Liver (tissue), 9 donors: ENCODE data around the gene DES. TPM values are rescaled to one million over a fixed set of nuclear protein-coding genes. Genes with fewer than 3 reads are reported as not detected.

Experiments
- DNase-seq: peaks from one replicate; pipeline ENCODE4 v3.0.0-alpha.2; 2017; ENCODE audit warnings: low spot score
- H3K27ac ChIP-seq, 2 donors: one replicate each; pipeline ENCODE4 v1.7.0; 2013; ENCODE audit warnings: inconsistent platforms in 2 of 2, low read length in 2 of 2, control low read depth in 1 of 2, low read depth in 1 of 2, mild to moderate bottlenecking in 1 of 2
- H3K27me3 ChIP-seq, 4 donors: one replicate each; pipeline versions ENCODE4 v1.6.1 to v1.7.0; 2013; ENCODE audit warnings: low read length in 3 of 4, inconsistent platforms in 1 of 4, mild to moderate bottlenecking in 1 of 4, moderate library complexity in 1 of 4; ENCODE audit not compliant: control insufficient read depth in 4 of 4, insufficient read depth in 4 of 4
- H3K36me3 ChIP-seq, 4 donors: one replicate each; pipeline versions ENCODE4 v1.6.1 to v1.7.0; 2013; ENCODE audit warnings: low read length in 3 of 4, mild to moderate bottlenecking in 3 of 4, low read depth in 1 of 4, moderate library complexity in 1 of 4; ENCODE audit not compliant: control insufficient read depth in 4 of 4, insufficient read depth in 3 of 4
- H3K4me1 ChIP-seq, 4 donors: one replicate each; pipeline versions ENCODE4 v1.6.1 to v1.7.0; 2013; ENCODE audit warnings: low read length in 3 of 4, mild to moderate bottlenecking in 3 of 4, moderate library complexity in 1 of 4; ENCODE audit not compliant: control insufficient read depth in 4 of 4, insufficient read depth in 4 of 4
- H3K4me3 ChIP-seq, 3 donors: one replicate each; pipeline versions ENCODE4 v1.6.1 to v1.7.0; 2013; ENCODE audit warnings: low read length in 3 of 3, control low read depth in 1 of 3, low read depth in 1 of 3, mild to moderate bottlenecking in 1 of 3
- H3K9ac ChIP-seq, 2 donors: one replicate each; pipeline ENCODE4 v1.7.0; 2013; ENCODE audit warnings: low read length in 2 of 2, mild to moderate bottlenecking in 2 of 2, moderate library complexity in 2 of 2, control low read depth in 1 of 2, low read depth in 1 of 2
- H3K9me3 ChIP-seq, 4 donors: one replicate each; pipeline versions ENCODE4 v1.6.1 to v1.7.0; 2013; ENCODE audit warnings: low read length in 3 of 4; ENCODE audit not compliant: control insufficient read depth in 4 of 4
- ATF3 ChIP-seq: IDR thresholded peaks from 2 replicates; pipeline ENCODE4 v1.6.1; 2016; ENCODE audit warnings: antibody characterized with exemption
- CTCF ChIP-seq: fragments of 150-350 bp; IDR thresholded peaks from 2 replicates; pipeline ENCODE4 v1.5.1; 2017; ENCODE audit warnings: improper control_type of control experiment, low read depth, low read length; ENCODE audit not compliant: missing input control
- EGR1 ChIP-seq, 2 donors: IDR thresholded peaks; 2 replicates each; pipeline ENCODE4 v1.6.1; 2016 to 2018; ENCODE audit warnings: antibody characterized with exemption in 2 of 2, low read depth in 2 of 2
- FOXA2 ChIP-seq: IDR thresholded peaks from 2 replicates; pipeline ENCODE4 v1.6.1; 2016; ENCODE audit warnings: antibody characterized with exemption
- GABPA ChIP-seq, 2 donors: IDR thresholded peaks in 1 of 2; conservative IDR thresholded peaks in 1 of 2; 2 replicates each; pipeline ENCODE4 v1.6.1; 2016; ENCODE audit warnings: antibody characterized with exemption in 2 of 2, mild to moderate bottlenecking in 1 of 2, moderate library complexity in 1 of 2
- HNF4A ChIP-seq, 2 donors: conservative IDR thresholded peaks; 2 replicates each; pipeline ENCODE4 v1.6.1; 2016; ENCODE audit warnings: antibody characterized with exemption in 2 of 2, mild to moderate bottlenecking in 2 of 2
- HNF4G ChIP-seq: IDR thresholded peaks from 2 replicates; pipeline ENCODE4 v1.6.1; 2016; ENCODE audit warnings: antibody characterized with exemption
- NR2F2 ChIP-seq: IDR thresholded peaks from 2 replicates; pipeline ENCODE4 v1.6.1; 2016; ENCODE audit warnings: antibody characterized with exemption
- RAD21 ChIP-seq, 2 donors: IDR thresholded peaks; 2 replicates each; pipeline ENCODE4 v1.6.1; 2016; ENCODE audit warnings: antibody characterized with exemption in 2 of 2, mild to moderate bottlenecking in 2 of 2
- RXRA ChIP-seq, 2 donors: IDR thresholded peaks; 2 replicates each; pipeline ENCODE4 v1.6.1; 2017 to 2018; ENCODE audit warnings: antibody characterized with exemption in 2 of 2, mild to moderate bottlenecking in 1 of 2
- SP1 ChIP-seq: IDR thresholded peaks from 2 replicates; pipeline ENCODE4 v1.6.1; 2018; ENCODE audit warnings: antibody characterized with exemption, mild to moderate bottlenecking
- TAF1 ChIP-seq: conservative IDR thresholded peaks from 2 replicates; pipeline ENCODE4 v1.6.1; 2016; ENCODE audit warnings: antibody characterized with exemption, mild to moderate bottlenecking
- YY1 ChIP-seq: IDR thresholded peaks from 2 replicates; pipeline ENCODE4 v1.6.1; 2016; ENCODE audit warnings: antibody characterized with exemption, mild to moderate bottlenecking
- WGBS: extraction: QIAGEN DNeasy Blood & Tissue Kit; methylation state at CpG from one replicate; pipeline ENCODE4 v1.1.7; 2013; 5-methylcytosine and 5-hydroxymethylcytosine counted together
- polyA plus RNA-seq, 2 donors: library from polyadenylated mRNA; stranded (reverse) in 1 of 2; unstranded in 1 of 2; fragments of 200-250 nt in 1 of 2; fragments of >200 nt in 1 of 2; fragmentation: Nextera tagmentation in 1 of 2; extraction: Ambion mirVana in 1 of 2; gene quantifications; one replicate each; pipeline versions ENCODE4 v1.2.1 to v1.2.3, GENCODE V29; 2013 to 2015
- total RNA-seq, 2 donors: library from RNA; depleted of rRNA; stranded (reverse); fragments of >200 nt; gene quantifications; one replicate each; pipeline ENCODE4 v1.2.3, GENCODE V29; 2014
- TF ChIP-seq, protein P1 (sequence below): IDR thresholded peaks from 2 replicates; pipeline ENCODE4 v1.6.1; 2016; ENCODE audit warnings: antibody characterized with exemption, mild to moderate bottlenecking
- TF ChIP-seq, protein P2 (sequence below): IDR thresholded peaks from 2 replicates; pipeline ENCODE4 v1.6.1; 2016; ENCODE audit warnings: antibody characterized with exemption
- TF ChIP-seq, protein P3 (sequence below): IDR thresholded peaks from 2 replicates; pipeline ENCODE4 v1.6.1; 2016; ENCODE audit warnings: antibody characterized with exemption
- donor health status: healthy.
- donor health status: healthy.
- donor health status: healthy.
- donor health status: healthy.
- donor health status: healthy.

DES gene
- total and polyA plus RNA-seq, 4 donors, result 0.15 to 50.0 (median 3.2) TPM

- H3K36me3 ChIP-seq, result no peaks in the 10 kb centered on the region
- DNase-seq, result no peak
- peaks cover 0 to 6% (median 1%) of the 10 kb centered on the region in 4 donors for H3K27me3 ChIP-seq
- H3K4me3 ChIP-seq, result no peak overlapping the region
- H3K27ac ChIP-seq, result no peak overlapping the region
- 54% methylated on average over 3 of the region's 3 CpGs for WGBS
- H3K9ac ChIP-seq, result no peak overlapping the region
- no peaks in the 10 kb centered on the region for H3K9me3 ChIP-seq
- H3K4me1 ChIP-seq, result peaks cover 0 to 9% (median 3%) of the 10 kb centered on the region in 4 donors
- TF ChIP-seq RXRA (IDR thresholded peaks at IDR 0.05), result no peak
- TF ChIP-seq, protein P1, sequence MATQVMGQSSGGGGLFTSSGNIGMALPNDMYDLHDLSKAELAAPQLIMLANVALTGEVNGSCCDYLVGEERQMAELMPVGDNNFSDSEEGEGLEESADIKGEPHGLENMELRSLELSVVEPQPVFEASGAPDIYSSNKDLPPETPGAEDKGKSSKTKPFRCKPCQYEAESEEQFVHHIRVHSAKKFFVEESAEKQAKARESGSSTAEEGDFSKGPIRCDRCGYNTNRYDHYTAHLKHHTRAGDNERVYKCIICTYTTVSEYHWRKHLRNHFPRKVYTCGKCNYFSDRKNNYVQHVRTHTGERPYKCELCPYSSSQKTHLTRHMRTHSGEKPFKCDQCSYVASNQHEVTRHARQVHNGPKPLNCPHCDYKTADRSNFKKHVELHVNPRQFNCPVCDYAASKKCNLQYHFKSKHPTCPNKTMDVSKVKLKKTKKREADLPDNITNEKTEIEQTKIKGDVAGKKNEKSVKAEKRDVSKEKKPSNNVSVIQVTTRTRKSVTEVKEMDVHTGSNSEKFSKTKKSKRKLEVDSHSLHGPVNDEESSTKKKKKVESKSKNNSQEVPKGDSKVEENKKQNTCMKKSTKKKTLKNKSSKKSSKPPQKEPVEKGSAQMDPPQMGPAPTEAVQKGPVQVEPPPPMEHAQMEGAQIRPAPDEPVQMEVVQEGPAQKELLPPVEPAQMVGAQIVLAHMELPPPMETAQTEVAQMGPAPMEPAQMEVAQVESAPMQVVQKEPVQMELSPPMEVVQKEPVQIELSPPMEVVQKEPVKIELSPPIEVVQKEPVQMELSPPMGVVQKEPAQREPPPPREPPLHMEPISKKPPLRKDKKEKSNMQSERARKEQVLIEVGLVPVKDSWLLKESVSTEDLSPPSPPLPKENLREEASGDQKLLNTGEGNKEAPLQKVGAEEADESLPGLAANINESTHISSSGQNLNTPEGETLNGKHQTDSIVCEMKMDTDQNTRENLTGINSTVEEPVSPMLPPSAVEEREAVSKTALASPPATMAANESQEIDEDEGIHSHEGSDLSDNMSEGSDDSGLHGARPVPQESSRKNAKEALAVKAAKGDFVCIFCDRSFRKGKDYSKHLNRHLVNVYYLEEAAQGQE, result no peak
- TF ChIP-seq HNF4G, result no peak
- TF ChIP-seq GABPA (IDR thresholded peaks at IDR 0.05 in 1 of 2, conservative IDR thresholded peaks at IDR 0.05 in 1 of 2), result no peak
- TF ChIP-seq, protein P2, sequence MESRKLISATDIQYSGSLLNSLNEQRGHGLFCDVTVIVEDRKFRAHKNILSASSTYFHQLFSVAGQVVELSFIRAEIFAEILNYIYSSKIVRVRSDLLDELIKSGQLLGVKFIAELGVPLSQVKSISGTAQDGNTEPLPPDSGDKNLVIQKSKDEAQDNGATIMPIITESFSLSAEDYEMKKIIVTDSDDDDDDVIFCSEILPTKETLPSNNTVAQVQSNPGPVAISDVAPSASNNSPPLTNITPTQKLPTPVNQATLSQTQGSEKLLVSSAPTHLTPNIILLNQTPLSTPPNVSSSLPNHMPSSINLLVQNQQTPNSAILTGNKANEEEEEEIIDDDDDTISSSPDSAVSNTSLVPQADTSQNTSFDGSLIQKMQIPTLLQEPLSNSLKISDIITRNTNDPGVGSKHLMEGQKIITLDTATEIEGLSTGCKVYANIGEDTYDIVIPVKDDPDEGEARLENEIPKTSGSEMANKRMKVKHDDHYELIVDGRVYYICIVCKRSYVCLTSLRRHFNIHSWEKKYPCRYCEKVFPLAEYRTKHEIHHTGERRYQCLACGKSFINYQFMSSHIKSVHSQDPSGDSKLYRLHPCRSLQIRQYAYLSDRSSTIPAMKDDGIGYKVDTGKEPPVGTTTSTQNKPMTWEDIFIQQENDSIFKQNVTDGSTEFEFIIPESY, result no peak
- TF ChIP-seq ATF3, result no peak
- TF ChIP-seq, protein P3, sequence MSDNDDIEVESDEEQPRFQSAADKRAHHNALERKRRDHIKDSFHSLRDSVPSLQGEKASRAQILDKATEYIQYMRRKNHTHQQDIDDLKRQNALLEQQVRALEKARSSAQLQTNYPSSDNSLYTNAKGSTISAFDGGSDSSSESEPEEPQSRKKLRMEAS, result no peak
- TF ChIP-seq HNF4A (conservative IDR thresholded peaks at IDR 0.05), result no peak
- no peak for TF ChIP-seq SP1
- TF ChIP-seq FOXA2, result no peak
- TF ChIP-seq TAF1, result no peak
- TF ChIP-seq EGR1 (IDR thresholded peaks at IDR 0.05; ENCODE audit: low read depth in 2 of 2), result no peak
Observed at GRCh38 chr2:219416235-219416602, 2.0 kb upstream of the DES start.

DNA sequence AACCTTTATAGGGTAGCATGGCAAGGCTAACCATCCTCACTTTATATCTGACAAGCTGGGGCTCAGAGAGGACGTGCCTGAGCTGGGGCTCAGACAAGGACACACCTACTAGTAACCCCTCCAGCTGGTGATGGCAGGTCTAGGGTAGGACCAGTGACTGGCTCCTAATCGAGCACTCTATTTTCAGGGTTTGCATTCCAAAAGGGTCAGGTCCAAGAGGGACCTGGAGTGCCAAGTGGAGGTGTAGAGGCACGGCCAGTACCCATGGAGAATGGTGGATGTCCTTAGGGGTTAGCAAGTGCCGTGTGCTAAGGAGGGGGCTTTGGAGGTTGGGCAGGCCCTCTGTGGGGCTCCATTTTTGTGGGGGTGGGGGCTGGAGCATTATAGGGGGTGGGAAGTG, 1.2 kb upstream of the DES start:
- TF ChIP-seq, protein P3, result no peak
- no peak for TF ChIP-seq NR2F2
- no peak for TF ChIP-seq RXRA (IDR thresholded peaks at IDR 0.05)
- TF ChIP-seq, protein P2, result no peak
- TF ChIP-seq HNF4A (conservative IDR thresholded peaks at IDR 0.05), result no peak
- no peak for TF ChIP-seq RAD21 (IDR thresholded peaks at IDR 0.05)
- TF ChIP-seq YY1, result no peak
- TF ChIP-seq FOXA2, result no peak
- TF ChIP-seq HNF4G, result no peak
- TF ChIP-seq TAF1, result no peak
- no peak for TF ChIP-seq SP1
- no peak for TF ChIP-seq CTCF
- TF ChIP-seq EGR1 (IDR thresholded peaks at IDR 0.05; ENCODE audit: low read depth in 2 of 2), result no peak
- no peak for TF ChIP-seq GABPA (IDR thresholded peaks at IDR 0.05 in 1 of 2, conservative IDR thresholded peaks at IDR 0.05 in 1 of 2)
- no peaks in the 10 kb centered on the region for H3K9me3 ChIP-seq
- WGBS, result 88% methylated on average over 4 of the region's 4 CpGs
- no peak overlapping the region for H3K27ac ChIP-seq
- no peak overlapping the region for H3K4me3 ChIP-seq
- peaks cover 0 to 9% (median 3%) of the 10 kb centered on the region in 4 donors for H3K4me1 ChIP-seq
- peaks cover 0 to 6% (median 1%) of the 10 kb centered on the region in 4 donors for H3K27me3 ChIP-seq
- no peak for DNase-seq
- H3K9ac ChIP-seq, result no peak overlapping the region
- no peaks in the 10 kb centered on the region for H3K36me3 ChIP-seq
